ENCODE results near the gene ABCA10.

DNA sequence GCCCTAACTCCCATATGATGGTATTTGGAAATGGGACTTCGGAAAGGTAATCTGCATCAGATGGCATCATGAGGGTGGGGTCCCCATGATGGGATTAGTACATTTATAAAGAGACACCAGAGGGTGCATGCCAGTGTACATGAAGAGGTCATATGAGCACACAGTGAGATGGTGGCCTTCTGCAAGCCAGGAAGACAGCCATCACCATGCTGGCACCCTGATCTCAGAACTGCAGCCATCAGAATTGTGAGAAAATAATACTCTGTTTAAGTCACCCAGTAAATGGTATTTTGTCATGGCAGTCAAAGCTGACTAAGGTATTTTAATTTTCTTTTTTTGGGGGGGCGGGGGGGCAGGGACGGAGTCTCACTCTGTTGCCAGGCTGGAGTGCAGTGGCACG is 47.1 kb upstream of the ABCA10 start:
- TF ChIP-seq, protein P1, sequence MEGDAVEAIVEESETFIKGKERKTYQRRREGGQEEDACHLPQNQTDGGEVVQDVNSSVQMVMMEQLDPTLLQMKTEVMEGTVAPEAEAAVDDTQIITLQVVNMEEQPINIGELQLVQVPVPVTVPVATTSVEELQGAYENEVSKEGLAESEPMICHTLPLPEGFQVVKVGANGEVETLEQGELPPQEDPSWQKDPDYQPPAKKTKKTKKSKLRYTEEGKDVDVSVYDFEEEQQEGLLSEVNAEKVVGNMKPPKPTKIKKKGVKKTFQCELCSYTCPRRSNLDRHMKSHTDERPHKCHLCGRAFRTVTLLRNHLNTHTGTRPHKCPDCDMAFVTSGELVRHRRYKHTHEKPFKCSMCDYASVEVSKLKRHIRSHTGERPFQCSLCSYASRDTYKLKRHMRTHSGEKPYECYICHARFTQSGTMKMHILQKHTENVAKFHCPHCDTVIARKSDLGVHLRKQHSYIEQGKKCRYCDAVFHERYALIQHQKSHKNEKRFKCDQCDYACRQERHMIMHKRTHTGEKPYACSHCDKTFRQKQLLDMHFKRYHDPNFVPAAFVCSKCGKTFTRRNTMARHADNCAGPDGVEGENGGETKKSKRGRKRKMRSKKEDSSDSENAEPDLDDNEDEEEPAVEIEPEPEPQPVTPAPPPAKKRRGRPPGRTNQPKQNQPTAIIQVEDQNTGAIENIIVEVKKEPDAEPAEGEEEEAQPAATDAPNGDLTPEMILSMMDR (IDR thresholded peaks at IDR 0.05), result no peak
- TF ChIP-seq POLR2A (IDR thresholded peaks at IDR 0.05), result no peak
